ENCODE results near the gene TP53I3.
"Not testable (repeated sequence)": the region's sequence is repeated elsewhere in the genome, so short reads cannot be mapped to it uniquely, and the experiment has no call there.

The TP53I3 gene

DNA sequence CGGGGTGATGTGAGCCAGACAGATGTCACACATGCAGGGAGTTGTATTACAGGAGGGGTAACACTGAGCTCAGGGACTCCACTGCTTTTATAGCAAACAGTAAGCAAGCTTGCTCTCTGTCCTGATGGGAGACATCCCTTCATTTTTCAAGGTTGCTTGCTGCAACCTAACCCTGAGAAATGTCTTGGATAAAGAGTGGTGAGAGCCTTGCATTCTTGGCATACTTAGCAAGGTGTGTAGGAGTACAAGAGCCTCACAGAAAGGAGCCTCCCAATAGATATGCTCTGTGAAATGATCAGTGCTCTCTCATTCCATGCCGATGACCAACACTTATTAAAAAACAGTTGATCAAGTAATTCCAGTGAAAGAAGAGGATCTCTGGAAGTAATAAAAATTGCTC lies 30.4 kb upstream of the TP53I3 start:
- no peak for TF ChIP-seq ZFP3 (CRISPR knock-in tag; IDR thresholded peaks at IDR 0.05)
- no peak; the same call in 2 of the 3 replicates for ATAC-seq

DNA sequence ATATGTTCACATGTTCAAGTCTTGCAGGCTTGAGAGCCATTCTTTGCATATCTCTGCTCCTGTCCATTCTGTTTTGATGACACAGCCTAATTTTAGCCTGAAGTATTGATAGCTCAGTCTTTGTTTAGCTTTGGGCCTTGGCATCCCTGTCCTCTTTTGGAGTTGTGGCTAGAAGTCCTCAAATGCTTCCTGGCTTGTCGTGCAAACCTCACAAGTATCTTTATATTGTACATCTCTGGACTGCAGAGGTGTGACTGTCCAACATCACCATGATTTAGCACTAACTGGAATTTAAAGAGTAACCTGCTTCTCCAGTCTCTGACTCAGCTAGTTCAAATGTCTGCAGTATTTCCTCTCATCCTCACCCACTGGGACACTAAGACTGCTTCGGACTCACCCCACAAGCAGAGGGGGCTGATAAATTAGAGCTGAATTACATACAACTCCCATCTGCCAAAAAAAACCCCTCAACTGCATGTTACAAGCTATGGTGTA lies 26.8 kb upstream of the TP53I3 start:
- peak; percentile 69 for ATAC-seq
- TF ChIP-seq, protein P1, sequence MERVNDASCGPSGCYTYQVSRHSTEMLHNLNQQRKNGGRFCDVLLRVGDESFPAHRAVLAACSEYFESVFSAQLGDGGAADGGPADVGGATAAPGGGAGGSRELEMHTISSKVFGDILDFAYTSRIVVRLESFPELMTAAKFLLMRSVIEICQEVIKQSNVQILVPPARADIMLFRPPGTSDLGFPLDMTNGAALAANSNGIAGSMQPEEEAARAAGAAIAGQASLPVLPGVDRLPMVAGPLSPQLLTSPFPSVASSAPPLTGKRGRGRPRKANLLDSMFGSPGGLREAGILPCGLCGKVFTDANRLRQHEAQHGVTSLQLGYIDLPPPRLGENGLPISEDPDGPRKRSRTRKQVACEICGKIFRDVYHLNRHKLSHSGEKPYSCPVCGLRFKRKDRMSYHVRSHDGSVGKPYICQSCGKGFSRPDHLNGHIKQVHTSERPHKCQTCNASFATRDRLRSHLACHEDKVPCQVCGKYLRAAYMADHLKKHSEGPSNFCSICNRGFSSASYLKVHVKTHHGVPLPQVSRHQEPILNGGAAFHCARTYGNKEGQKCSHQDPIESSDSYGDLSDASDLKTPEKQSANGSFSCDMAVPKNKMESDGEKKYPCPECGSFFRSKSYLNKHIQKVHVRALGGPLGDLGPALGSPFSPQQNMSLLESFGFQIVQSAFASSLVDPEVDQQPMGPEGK (CRISPR knock-in tag; IDR thresholded peaks at IDR 0.05; ENCODE audit: borderline replicate concordance): no peak
- TF ChIP-seq PPARA (CRISPR knock-in tag; IDR thresholded peaks at IDR 0.05; ENCODE audit: borderline replicate concordance) (no peak), OSR1 (CRISPR knock-in tag; IDR thresholded peaks at IDR 0.05) (no peak)

DNA sequence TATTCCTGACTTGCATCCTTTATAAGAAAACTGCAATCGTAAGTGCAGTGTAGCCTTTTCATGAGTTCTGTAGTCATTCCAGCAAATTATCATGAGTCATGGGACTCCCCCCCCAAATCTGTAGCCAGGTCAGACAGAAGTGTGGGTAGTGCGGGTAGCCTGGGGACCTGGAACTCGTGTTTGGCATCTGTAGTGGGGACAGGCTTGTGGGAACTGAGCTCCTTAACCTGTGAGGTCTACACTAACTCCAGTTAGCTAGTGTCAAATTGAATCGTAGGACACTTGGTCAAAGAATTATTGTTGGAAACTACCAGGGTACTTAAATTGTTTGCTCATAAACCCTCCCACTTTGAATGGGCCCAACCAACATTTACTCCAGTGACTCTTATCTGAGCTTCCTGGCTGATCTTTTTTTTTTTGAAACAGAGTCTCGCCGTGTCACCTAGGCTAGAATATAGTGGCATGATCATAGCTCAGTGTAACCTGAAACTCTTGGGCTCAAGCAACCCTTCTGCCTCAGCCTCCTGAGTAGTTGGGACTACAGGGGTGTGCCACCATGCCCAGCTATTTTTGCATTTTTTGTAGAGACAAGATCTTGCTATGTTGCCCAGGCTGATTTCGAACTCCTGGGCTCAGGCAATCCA lies 26.1 kb upstream of the TP53I3 start:
- TF ChIP-seq, protein P1 (CRISPR knock-in tag; IDR thresholded peaks at IDR 0.05; ENCODE audit: borderline replicate concordance): no peak
- TF ChIP-seq, protein P2, sequence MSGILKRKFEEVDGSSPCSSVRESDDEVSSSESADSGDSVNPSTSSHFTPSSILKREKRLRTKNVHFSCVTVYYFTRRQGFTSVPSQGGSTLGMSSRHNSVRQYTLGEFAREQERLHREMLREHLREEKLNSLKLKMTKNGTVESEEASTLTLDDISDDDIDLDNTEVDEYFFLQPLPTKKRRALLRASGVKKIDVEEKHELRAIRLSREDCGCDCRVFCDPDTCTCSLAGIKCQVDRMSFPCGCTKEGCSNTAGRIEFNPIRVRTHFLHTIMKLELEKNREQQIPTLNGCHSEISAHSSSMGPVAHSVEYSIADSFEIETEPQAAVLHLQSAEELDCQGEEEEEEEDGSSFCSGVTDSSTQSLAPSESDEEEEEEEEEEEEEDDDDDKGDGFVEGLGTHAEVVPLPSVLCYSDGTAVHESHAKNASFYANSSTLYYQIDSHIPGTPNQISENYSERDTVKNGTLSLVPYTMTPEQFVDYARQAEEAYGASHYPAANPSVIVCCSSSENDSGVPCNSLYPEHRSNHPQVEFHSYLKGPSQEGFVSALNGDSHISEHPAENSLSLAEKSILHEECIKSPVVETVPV (CRISPR knock-in tag; IDR thresholded peaks at IDR 0.05): no peak
- TF ChIP-seq ISL1 (CRISPR knock-in tag; IDR thresholded peaks at IDR 0.05) (no peak), RARB (CRISPR knock-in tag; IDR thresholded peaks at IDR 0.05) (no peak)
- peak; percentile 31; the same call in 2 of the 3 replicates for ATAC-seq

DNA sequence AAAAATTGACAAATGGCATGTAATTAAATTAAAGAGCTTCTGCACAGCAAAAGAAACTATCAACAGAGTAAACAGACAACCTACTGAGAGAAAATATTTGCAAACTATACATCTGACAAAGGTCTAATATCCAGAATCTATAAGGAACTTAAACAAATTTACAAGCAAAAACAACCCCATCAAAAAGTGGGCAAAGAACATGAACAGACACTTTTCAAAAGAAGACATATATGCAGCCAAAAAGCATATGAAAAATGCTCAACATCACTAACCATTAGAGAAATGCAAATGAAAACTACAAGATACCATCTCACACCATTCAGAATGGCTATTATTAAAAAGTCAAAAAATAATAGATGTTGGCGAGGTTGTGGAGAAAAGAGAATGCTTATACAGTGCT lies 24.8 kb upstream of the TP53I3 start:
- not testable (repeated sequence) for ATAC-seq

DNA sequence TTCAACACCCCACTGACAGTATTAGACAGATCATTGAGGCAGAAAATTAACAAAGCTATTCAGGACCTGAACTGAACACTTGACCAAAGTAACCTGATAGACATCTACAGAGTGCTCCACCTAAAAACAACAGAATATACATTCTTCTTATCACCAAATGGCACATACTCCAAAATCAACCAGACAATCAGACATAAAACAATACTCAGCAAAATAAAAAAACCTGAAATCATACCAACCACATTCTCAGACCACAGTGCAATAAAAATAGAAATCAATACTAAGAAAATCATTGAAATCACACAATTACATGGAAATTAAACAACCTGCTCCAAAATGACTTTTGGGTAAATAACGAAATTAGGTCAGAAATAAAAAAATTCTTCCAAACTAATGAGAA lies 22.7 kb upstream of the TP53I3 start:
- TF ChIP-seq TCF4 (CRISPR knock-in tag; IDR thresholded peaks at IDR 0.05; ENCODE audit: borderline replicate concordance) (no peak), GLIS3 (CRISPR knock-in tag; IDR thresholded peaks at IDR 0.05) (no peak)
- ATAC-seq: no peak

DNA sequence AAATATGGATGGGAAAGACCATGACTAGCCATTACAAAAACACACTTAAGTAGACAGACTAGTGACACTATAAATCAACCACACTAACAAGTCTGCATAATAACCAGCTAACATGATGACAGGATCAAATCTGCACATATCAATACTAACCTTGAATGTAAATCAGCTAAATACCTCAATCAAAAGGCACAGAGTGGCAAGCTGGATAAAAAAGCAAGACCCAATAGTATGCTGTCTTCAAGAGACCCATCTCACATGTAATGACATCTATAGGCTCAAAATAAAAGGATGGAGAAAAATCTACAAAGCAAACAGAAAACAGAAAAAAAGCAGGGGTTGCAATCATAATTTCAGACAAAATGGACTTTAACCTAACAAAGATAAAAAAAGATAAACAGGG lies 22.2 kb upstream of the TP53I3 start:
- ATAC-seq: no peak
- TF ChIP-seq ZFP3 (CRISPR knock-in tag; IDR thresholded peaks at IDR 0.05): no peak
- no peak for TF ChIP-seq ZNF70 (CRISPR knock-in tag; IDR thresholded peaks at IDR 0.05)
- TF ChIP-seq OSR1 (CRISPR knock-in tag; IDR thresholded peaks at IDR 0.05): no peak
- no peak for TF ChIP-seq BACH2 (CRISPR knock-in tag; IDR thresholded peaks at IDR 0.05; ENCODE audit: borderline replicate concordance)
- TF ChIP-seq, protein P1 (CRISPR knock-in tag; IDR thresholded peaks at IDR 0.05; ENCODE audit: borderline replicate concordance): no peak
- no peak for TF ChIP-seq ARNTL (CRISPR knock-in tag; IDR thresholded peaks at IDR 0.05; ENCODE audit: borderline replicate concordance, low read depth)
- no peak for TF ChIP-seq PPARA (CRISPR knock-in tag; IDR thresholded peaks at IDR 0.05; ENCODE audit: borderline replicate concordance)
- TF ChIP-seq, protein P2 (CRISPR knock-in tag; IDR thresholded peaks at IDR 0.05): no peak
- TF ChIP-seq, protein P3, sequence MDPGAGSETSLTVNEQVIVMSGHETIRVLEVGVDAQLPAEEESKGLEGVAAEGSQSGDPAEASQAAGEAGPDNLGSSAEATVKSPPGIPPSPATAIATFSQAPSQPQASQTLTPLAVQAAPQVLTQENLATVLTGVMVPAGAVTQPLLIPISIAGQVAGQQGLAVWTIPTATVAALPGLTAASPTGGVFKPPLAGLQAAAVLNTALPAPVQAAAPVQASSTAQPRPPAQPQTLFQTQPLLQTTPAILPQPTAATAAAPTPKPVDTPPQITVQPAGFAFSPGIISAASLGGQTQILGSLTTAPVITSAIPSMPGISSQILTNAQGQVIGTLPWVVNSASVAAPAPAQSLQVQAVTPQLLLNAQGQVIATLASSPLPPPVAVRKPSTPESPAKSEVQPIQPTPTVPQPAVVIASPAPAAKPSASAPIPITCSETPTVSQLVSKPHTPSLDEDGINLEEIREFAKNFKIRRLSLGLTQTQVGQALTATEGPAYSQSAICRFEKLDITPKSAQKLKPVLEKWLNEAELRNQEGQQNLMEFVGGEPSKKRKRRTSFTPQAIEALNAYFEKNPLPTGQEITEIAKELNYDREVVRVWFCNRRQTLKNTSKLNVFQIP (CRISPR knock-in tag; IDR thresholded peaks at IDR 0.05; ENCODE audit: borderline replicate concordance, low read depth): no peak
- TF ChIP-seq RARB (CRISPR knock-in tag; IDR thresholded peaks at IDR 0.05): no peak
- TF ChIP-seq CSDC2 (CRISPR knock-in tag; IDR thresholded peaks at IDR 0.05): no peak
